Aorta (tissue), 5 donors: ENCODE results near the gene IQGAP2. TPM values are rescaled to one million over a fixed set of nuclear protein-coding genes. Genes with fewer than 3 reads are reported as not detected.
"Not testable (repeated sequence)": the region's sequence is repeated elsewhere in the genome, so short reads cannot be mapped to it uniquely, and the experiment has no call there.

Experiments used
- ATAC-seq: fragments of 200-7000 bp; cut with Tn5 transposase; one replicate; pipeline ENCODE4 v1.9.1; 2022; ENCODE audit warnings: moderate library complexity; ENCODE audit not compliant: low FRiP score
- DNase-seq, 2 donors: peaks; one replicate each; pipeline ENCODE4 v3.0.0-alpha.2; 2020
- H3K27ac ChIP-seq, 2 donors: one replicate each; pipeline ENCODE4 v1.5.1; 2013; ENCODE audit warnings: low read length in 2 of 2, mild to moderate bottlenecking in 2 of 2, moderate library complexity in 2 of 2, control low read depth in 1 of 2, inconsistent platforms in 1 of 2, low read depth in 1 of 2
- H3K27me3 ChIP-seq, 2 donors: one replicate each; pipeline ENCODE4 v1.6.1; 2013; ENCODE audit warnings: control low read depth in 1 of 2, low read length in 1 of 2, mild to moderate bottlenecking in 1 of 2, moderate library complexity in 1 of 2; ENCODE audit not compliant: insufficient read depth in 2 of 2, control insufficient read depth in 1 of 2
- H3K36me3 ChIP-seq, 2 donors: one replicate each; pipeline ENCODE4 v1.6.1; 2013; ENCODE audit warnings: control low read depth in 1 of 2, low read length in 1 of 2, mild to moderate bottlenecking in 1 of 2; ENCODE audit not compliant: insufficient read depth in 2 of 2, control insufficient read depth in 1 of 2
- H3K4me1 ChIP-seq, 2 donors: one replicate each; pipeline ENCODE4 v1.6.1; 2013; ENCODE audit warnings: low read length in 2 of 2, control low read depth in 1 of 2, mild to moderate bottlenecking in 1 of 2, moderate library complexity in 1 of 2; ENCODE audit not compliant: insufficient read depth in 2 of 2, control insufficient read depth in 1 of 2
- H3K4me3 ChIP-seq, 2 donors: one replicate each; pipeline ENCODE4 v1.5.1; 2013; ENCODE audit warnings: low read length in 2 of 2, control low read depth in 1 of 2, mild to moderate bottlenecking in 1 of 2
- H3K9me3 ChIP-seq: one replicate; pipeline ENCODE4 v1.6.1; 2013; ENCODE audit warnings: mild to moderate bottlenecking, low read length; ENCODE audit not compliant: control insufficient read depth
- WGBS, 2 donors: extraction: QIAGEN DNeasy Blood & Tissue Kit; methylation state at CpG; one replicate each; pipeline ENCODE4 v1.1.7; 2013; 5-methylcytosine and 5-hydroxymethylcytosine counted together
- intact Hi-C, 2 donors: fragments of 100-400 bp; cut with DNase I; formaldehyde crosslinking; loops; one replicate each; pipeline versions ENCODE4 v1.14.2 to v1.15.0; 2022
- polyA plus RNA-seq, 2 donors: library from polyadenylated mRNA; stranded (reverse); fragments of 200-250 nt; gene quantifications; one replicate each; pipeline ENCODE4 v1.2.3, GENCODE V29; 2013
- total RNA-seq, 2 donors: library from RNA; stranded (reverse); fragmentation: NEBNext Ultra II Directional; extraction: Animal tissue kit (Norgen Biotek cat#: 25700); gene quantifications; one replicate each; pipeline ENCODE4 v1.2.1, GENCODE V29; 2021
- donor health status: healthy with polysubstance abuse.
- donor health status: Bipolar disorder and iron deficiency.
- donor health status: DM: no; HTN: no; CAD: no.
- donor health status: DM: no; HTN: no; CAD: no.
- donor health status: DM: yes; HTN: yes; CAD: no.

The IQGAP2 gene
- total and polyA plus RNA-seq, 4 donors, result 2.6 to 40.2 (median 20.4) TPM

GRCh38 chr5:76369668-76370067 lies 33.4 kb upstream of the IQGAP2 start:
- 91 to 94% methylated on average over 6 to 8 of the region's 8 CpGs for WGBS, 2 donors
- intact Hi-C loops, DNase-seq: not testable (repeated sequence)

GRCh38 chr5:76371960-76372322 lies 31.1 kb upstream of the IQGAP2 start:
- intact Hi-C loops, result no loop called here
- DNase-seq, result no peak
- ATAC-seq, result no peak
- Histone ChIP-seq H3K36me3 (no peaks in the 10 kb centered on the region), H3K4me3 (no peak overlapping the region), H3K9me3 (no peaks in the 10 kb centered on the region), H3K27me3 (no peaks in the 10 kb centered on the region), H3K27ac (no peak overlapping the region), H3K4me1 (no peaks in the 10 kb centered on the region)
- WGBS, 2 donors, result 25 to 48% methylated on average over 2 of the region's 2 CpGs

More at GRCh38 chr5:76369668-76370067, 33.4 kb upstream of the IQGAP2 start:
- not testable (repeated sequence) for H3K4me3 ChIP-seq, H3K4me1 ChIP-seq, H3K36me3 ChIP-seq, H3K27me3 ChIP-seq, H3K9me3 ChIP-seq, H3K27ac ChIP-seq, ATAC-seq

GRCh38 chr5:76372323-76373054 lies 30.6 kb upstream of the IQGAP2 start:
- intact Hi-C loops, result no loop called here
- H3K27me3 ChIP-seq, result no peaks in the 10 kb centered on the region
- DNase-seq (no peak), ATAC-seq (no peak)
- H3K4me3 ChIP-seq, result no peak overlapping the region
- no peak overlapping the region for H3K27ac ChIP-seq
- no peaks in the 10 kb centered on the region for H3K4me1 ChIP-seq
- 76 to 78% methylated on average over 11 of the region's 11 CpGs for WGBS, 2 donors
- H3K9me3 ChIP-seq, result no peaks in the 10 kb centered on the region
- H3K36me3 ChIP-seq, result no peaks in the 10 kb centered on the region

- no peaks in the 10 kb centered on the region for H3K4me1 ChIP-seq
- no peak for ATAC-seq
- no peak overlapping the region for H3K27ac ChIP-seq
- no peak overlapping the region for H3K4me3 ChIP-seq
- intact Hi-C loops, result no loop called here
- 76 to 87% methylated on average over 3 of the region's 3 CpGs for WGBS, 2 donors
- no peaks in the 10 kb centered on the region for H3K27me3 ChIP-seq
- H3K9me3 ChIP-seq, result no peaks in the 10 kb centered on the region
- no peak for DNase-seq
- no peaks in the 10 kb centered on the region for H3K36me3 ChIP-seq
These were observed 26.8 kb upstream of the IQGAP2 start for GRCh38 chr5:76376148-76376865.

- H3K27ac ChIP-seq, result no peak overlapping the region
- H3K4me3 ChIP-seq, result no peak overlapping the region
- no peaks in the 10 kb centered on the region for H3K27me3 ChIP-seq
- no peaks in the 10 kb centered on the region for H3K36me3 ChIP-seq
- DNase-seq (no peak), ATAC-seq (no peak)
- no peaks in the 10 kb centered on the region for H3K9me3 ChIP-seq
- WGBS, 2 donors, result 83 to 85% methylated on average over 3 of the region's 3 CpGs
- H3K4me1 ChIP-seq, result no peaks in the 10 kb centered on the region
- intact Hi-C loops, result no loop called here
These were observed 26.2 kb upstream of the IQGAP2 start for GRCh38 chr5:76376866-76377230.

GRCh38 chr5:76378355-76378754 lies 24.7 kb upstream of the IQGAP2 start:
- no peaks in the 10 kb centered on the region for H3K4me1 ChIP-seq
- no peak for DNase-seq
- intact Hi-C loops, result no loop called here
- no peak overlapping the region for H3K27ac ChIP-seq
- 93 to 95% methylated on average over 6 of the region's 6 CpGs for WGBS, 2 donors
- no peaks in the 10 kb centered on the region for H3K9me3 ChIP-seq
- H3K4me3 ChIP-seq, result no peak overlapping the region
- no peaks in the 10 kb centered on the region for H3K36me3 ChIP-seq
- H3K27me3 ChIP-seq, result peaks cover 0 to 1% of the 10 kb centered on the region in 2 donors
- no peak for ATAC-seq

- WGBS, 2 donors, result 52 to 68% methylated on average over 5 of the region's 5 CpGs
- H3K27me3 ChIP-seq, result peaks cover 0 to 1% of the 10 kb centered on the region in 2 donors
- DNase-seq, result no peak
- no peak overlapping the region for H3K27ac ChIP-seq
- H3K9me3 ChIP-seq, result no peaks in the 10 kb centered on the region
- no peak for ATAC-seq
- no peaks in the 10 kb centered on the region for H3K4me1 ChIP-seq
- H3K36me3 ChIP-seq, result no peaks in the 10 kb centered on the region
- no peak overlapping the region for H3K4me3 ChIP-seq
- intact Hi-C loops, result no loop called here
These were observed 23.8 kb upstream of the IQGAP2 start for GRCh38 chr5:76379316-76379715.

GRCh38 chr5:76379855-76380254 lies 23.2 kb upstream of the IQGAP2 start:
- ATAC-seq (no peak), DNase-seq (no peak)
- intact Hi-C loops, result no loop called here
- no peak overlapping the region for H3K27ac ChIP-seq
- H3K4me3 ChIP-seq, result no peak overlapping the region
- no peaks in the 10 kb centered on the region for H3K9me3 ChIP-seq
- no peaks in the 10 kb centered on the region for H3K36me3 ChIP-seq
- peaks cover 0 to 1% of the 10 kb centered on the region in 2 donors for H3K27me3 ChIP-seq
- no peaks in the 10 kb centered on the region for H3K4me1 ChIP-seq
- 25 to 36% methylated on average over 1 of the region's 1 CpG for WGBS, 2 donors
